KOPT-K1 (cell line): ENCODE data around the gene SCOC.

ENCODE experiments used
- H3K27ac ChIP-seq: fragments of 200-600 bp; sonication (generic); 2 replicates; pipeline ENCODE4 v1.5.1; 2016; ENCODE audit warnings: antibody characterized with exemption, mild to moderate bottlenecking, low read depth, low read length; ENCODE audit not compliant: poor library complexity, severe bottlenecking
- H3K36me3 ChIP-seq: fragments of 200-600 bp; sonication (generic); 2 replicates; pipeline ENCODE4 v1.5.1; 2017; ENCODE audit warnings: antibody characterized with exemption, mild to moderate bottlenecking, low read length, moderate library complexity; ENCODE audit not compliant: insufficient read depth
- H3K9me3 ChIP-seq: fragments of 200-600 bp; sonication (generic); 2 replicates; pipeline ENCODE4 v1.5.1; 2017; ENCODE audit warnings: antibody characterized with exemption, low read length, mild to moderate bottlenecking; ENCODE audit not compliant: insufficient read depth, poor library complexity, severe bottlenecking

SCOC gene

GRCh38 chr4:140351093-140352075 lies 22.1 kb upstream of the SCOC start:
- no peaks in the 10 kb centered on the region for H3K36me3 ChIP-seq
- no peaks in the 10 kb centered on the region for H3K9me3 ChIP-seq
- no peak overlapping the region for H3K27ac ChIP-seq

- H3K9me3 ChIP-seq: no peaks in the 10 kb centered on the region
- H3K27ac ChIP-seq: peak overlapping the region; percentile 60
- H3K36me3 ChIP-seq: no peaks in the 10 kb centered on the region
Observed at GRCh38 chr4:140353786-140354185, 19.7 kb upstream of the SCOC start.

- H3K9me3 ChIP-seq: no peaks in the 10 kb centered on the region
- no peak overlapping the region for H3K27ac ChIP-seq
- H3K36me3 ChIP-seq: no peaks in the 10 kb centered on the region
Observed at GRCh38 chr4:140355288-140355687, 18.2 kb upstream of the SCOC start.

- Histone ChIP-seq H3K27ac (no peak overlapping the region), H3K9me3 (no peaks in the 10 kb centered on the region), H3K36me3 (no peaks in the 10 kb centered on the region)
Observed at GRCh38 chr4:140357868-140358267, 15.6 kb upstream of the SCOC start.

- H3K36me3 ChIP-seq: no peaks in the 10 kb centered on the region
- no peaks in the 10 kb centered on the region for H3K9me3 ChIP-seq
- H3K27ac ChIP-seq: no peak overlapping the region
Observed at GRCh38 chr4:140358281-140358680, 15.2 kb upstream of the SCOC start.

GRCh38 chr4:140359562-140360427 lies 13.7 kb upstream of the SCOC start:
- Histone ChIP-seq H3K27ac (no peak overlapping the region), H3K9me3 (no peaks in the 10 kb centered on the region)

GRCh38 chr4:140361099-140361498 lies 12.3 kb upstream of the SCOC start:
- Histone ChIP-seq H3K36me3 (no peaks in the 10 kb centered on the region), H3K27ac (no peak overlapping the region), H3K9me3 (no peaks in the 10 kb centered on the region)

More at GRCh38 chr4:140359562-140360427, 13.7 kb upstream of the SCOC start:
- no peaks in the 10 kb centered on the region for H3K36me3 ChIP-seq

GRCh38 chr4:140363051-140363450 lies 10.4 kb upstream of the SCOC start:
- Histone ChIP-seq H3K9me3 (no peaks in the 10 kb centered on the region), H3K27ac (no peak overlapping the region), H3K36me3 (no peaks in the 10 kb centered on the region)

GRCh38 chr4:140363558-140363957 lies 9.9 kb upstream of the SCOC start:
- H3K9me3 ChIP-seq: no peaks in the 10 kb centered on the region
- H3K36me3 ChIP-seq: no peaks in the 10 kb centered on the region
- no peak overlapping the region for H3K27ac ChIP-seq

- Histone ChIP-seq H3K36me3 (no peaks in the 10 kb centered on the region), H3K27ac (no peak overlapping the region), H3K9me3 (no peaks in the 10 kb centered on the region)
Observed at GRCh38 chr4:140367738-140368137, 5.7 kb upstream of the SCOC start.

- H3K36me3 ChIP-seq: no peaks in the 10 kb centered on the region
- no peak overlapping the region for H3K27ac ChIP-seq
- no peaks in the 10 kb centered on the region for H3K9me3 ChIP-seq
Observed at GRCh38 chr4:140368686-140369085, 4.8 kb upstream of the SCOC start.

- peak overlapping the region; percentile 62 for H3K27ac ChIP-seq
- no peaks in the 10 kb centered on the region for H3K36me3 ChIP-seq
- H3K9me3 ChIP-seq: no peaks in the 10 kb centered on the region
Observed at GRCh38 chr4:140372751-140373327, 607 bp upstream of the SCOC start.

GRCh38 chr4:140374130-140374477 lies 658 bp downstream of the SCOC start:
- no peaks in the 10 kb centered on the region for H3K9me3 ChIP-seq
- no peaks in the 10 kb centered on the region for H3K36me3 ChIP-seq
- peak overlapping the region; percentile 62 for H3K27ac ChIP-seq

- no peaks in the 10 kb centered on the region for H3K9me3 ChIP-seq
- peaks cover 31% of the 10 kb centered on the region for H3K36me3 ChIP-seq
- no peak overlapping the region for H3K27ac ChIP-seq
Observed at GRCh38 chr4:140382732-140383131, 9.3 kb downstream of the SCOC start.

GRCh38 chr4:140388015-140388414 lies 14.6 kb downstream of the SCOC start:
- Histone ChIP-seq H3K36me3 (peaks cover 10% of the 10 kb centered on the region; the same call in 1 of the 2 replicates), H3K27ac (no peak overlapping the region)

More at GRCh38 chr4:140388015-140388414, 14.6 kb downstream of the SCOC start:
- no peaks in the 10 kb centered on the region for H3K9me3 ChIP-seq
